Naive B cell (primary cell): ENCODE measurements around the gene RRAD. TPM values are rescaled to one million over a fixed set of nuclear protein-coding genes. Genes with fewer than 3 reads are reported as not detected.

Experiments used
- ATAC-seq, 2 donors: fragments of 150-1000 bp; cut with Tn5 transposase; 2 replicates each; pipeline ENCODE4 v1.10.0; 2021; ENCODE audit warnings: low read depth in 2 of 2, mild to moderate bottlenecking in 2 of 2, moderate library complexity in 2 of 2
- DNase-seq: peaks from one replicate; pipeline ENCODE4 v3.0.0; 2022
- H3K27ac Mint-ChIP-seq, 6 donors: one replicate each; pipeline ENCODE4 v1.8.0; 2020 to 2022; ENCODE audit warnings: mild to moderate bottlenecking in 6 of 6, mixed read lengths in 6 of 6, moderate library complexity in 5 of 6, inconsistent platforms in 2 of 6
- H3K27me3 Mint-ChIP-seq, 3 donors: one replicate each; pipeline ENCODE4 v1.8.0; 2021 to 2022; ENCODE audit warnings: mixed read lengths in 3 of 3, mild to moderate bottlenecking in 1 of 3
- H3K36me3 Mint-ChIP-seq, 2 donors: one replicate each; pipeline ENCODE4 v1.8.0; 2020 to 2022; ENCODE audit warnings: mixed read lengths in 2 of 2, inconsistent platforms in 1 of 2, mild to moderate bottlenecking in 1 of 2
- H3K4me1 Mint-ChIP-seq, 3 donors: one replicate each; pipeline ENCODE4 v1.8.0; 2020 to 2022; ENCODE audit warnings: mixed read lengths in 3 of 3, inconsistent platforms in 1 of 3, mild to moderate bottlenecking in 1 of 3, moderate library complexity in 1 of 3
- H3K4me3 Mint-ChIP-seq, 8 donors: one replicate each; pipeline ENCODE4 v1.8.0; 2020 to 2022; ENCODE audit warnings: mild to moderate bottlenecking in 8 of 8, mixed read lengths in 8 of 8, moderate library complexity in 8 of 8, inconsistent platforms in 2 of 8
- H3K9me3 Mint-ChIP-seq, 7 donors: one replicate each; pipeline ENCODE4 v1.8.0; 2020 to 2022; ENCODE audit warnings: mixed read lengths in 7 of 7, mild to moderate bottlenecking in 5 of 7, inconsistent platforms in 2 of 7, moderate library complexity in 1 of 7
- polyA plus RNA-seq, 6 donors: library from polyadenylated mRNA; unstranded; fragments of 300-500 nt; fragmentation: Illumina TruSeq; gene quantifications; one replicate each; pipeline ENCODE4 v1.2.3, GENCODE V29; 2021; ENCODE audit warnings: low read depth in 6 of 6

The RRAD gene
- polyA plus RNA-seq, 6 donors from 2014 or later, result 0.43 TPM; not detected in 5

DNA sequence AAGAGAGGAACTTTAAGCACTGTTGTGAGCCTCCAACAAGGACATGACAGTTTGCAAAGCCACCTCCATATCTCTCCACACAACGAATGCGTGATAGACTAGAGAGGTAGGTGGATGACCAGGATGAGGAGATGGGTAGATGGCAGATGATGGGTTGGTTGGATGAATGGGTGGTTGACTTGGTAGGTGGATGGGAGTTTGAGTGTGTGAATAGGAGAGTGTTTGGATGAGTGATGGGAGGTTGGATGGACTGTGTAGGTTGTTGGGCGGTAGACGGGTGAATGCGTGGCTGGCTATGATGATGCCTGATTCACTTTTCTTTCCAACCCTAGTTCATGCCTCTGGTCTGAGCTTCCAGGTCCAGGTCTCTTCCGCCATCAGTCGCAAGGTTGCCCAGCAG, 10.8 kb downstream of the RRAD start:
- ATAC-seq (no peak), DNase-seq (no peak)
- Mint-ChIP-seq H3K4me1 (no peaks in the 10 kb centered on the region), H3K27me3 (peaks cover 4 to 46% (median 25%) of the 10 kb centered on the region in 3 donors), H3K4me3 (no peak overlapping the region), H3K27ac (no peak overlapping the region), H3K36me3 (no peaks in the 10 kb centered on the region), H3K9me3 (no peaks in the 10 kb centered on the region)

DNA sequence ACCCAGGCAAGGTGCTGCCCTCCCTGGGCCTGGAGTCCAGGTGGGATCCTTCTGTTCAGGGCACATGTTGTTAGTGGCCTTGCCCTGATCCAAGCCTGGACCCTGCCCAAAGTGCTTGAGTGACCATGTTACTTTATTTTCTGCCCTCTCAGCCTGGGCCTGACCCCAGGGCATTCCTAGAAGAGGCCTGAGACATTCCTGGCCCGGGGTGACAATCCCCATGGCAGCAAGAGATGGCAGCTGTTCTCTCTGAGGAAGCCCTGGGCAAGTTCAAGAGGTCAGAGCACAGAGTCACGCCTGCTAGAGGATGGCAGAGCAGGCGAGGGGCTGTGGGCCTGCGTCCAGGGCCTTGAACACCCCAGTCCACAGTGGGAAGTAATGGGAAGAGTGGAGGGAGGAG, 11.6 kb downstream of the RRAD start:
- Mint-ChIP-seq H3K4me1 (no peaks in the 10 kb centered on the region), H3K36me3 (no peaks in the 10 kb centered on the region), H3K4me3 (peak overlapping the region in 1 of 8 donors; percentile 21), H3K27me3 (peaks cover 0 to 41% (median 20%) of the 10 kb centered on the region in 3 donors), H3K27ac (no peak overlapping the region), H3K9me3 (no peaks in the 10 kb centered on the region)
- DNase-seq (no peak), ATAC-seq (no peak)

DNA sequence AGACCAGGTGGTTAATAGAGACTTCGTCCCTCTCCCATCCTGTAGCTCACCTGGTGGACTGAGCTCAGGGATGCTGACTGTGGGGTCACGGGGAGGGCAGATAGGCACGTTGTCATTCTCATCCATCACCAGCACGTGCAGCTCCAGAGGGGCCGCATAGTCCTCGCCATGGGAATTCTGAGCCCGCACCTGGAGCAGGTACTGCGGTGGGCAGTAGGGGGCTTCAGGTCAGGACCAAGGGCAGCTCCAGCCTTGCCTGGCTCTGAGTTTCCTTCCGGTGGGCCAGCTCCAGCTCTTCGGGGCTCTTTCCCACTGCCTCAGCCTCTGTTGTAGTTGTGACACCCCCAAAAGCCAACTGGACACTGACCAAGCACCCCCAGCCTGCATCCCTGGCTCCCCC, 12.3 kb downstream of the RRAD start:
- Mint-ChIP-seq H3K4me1 (no peaks in the 10 kb centered on the region), H3K9me3 (no peaks in the 10 kb centered on the region), H3K27ac (no peak overlapping the region), H3K36me3 (no peaks in the 10 kb centered on the region), H3K27me3 (peaks cover 0 to 46% (median 27%) of the 10 kb centered on the region in 3 donors), H3K4me3 (no peak overlapping the region)
- ATAC-seq (no peak), DNase-seq (no peak)

DNA sequence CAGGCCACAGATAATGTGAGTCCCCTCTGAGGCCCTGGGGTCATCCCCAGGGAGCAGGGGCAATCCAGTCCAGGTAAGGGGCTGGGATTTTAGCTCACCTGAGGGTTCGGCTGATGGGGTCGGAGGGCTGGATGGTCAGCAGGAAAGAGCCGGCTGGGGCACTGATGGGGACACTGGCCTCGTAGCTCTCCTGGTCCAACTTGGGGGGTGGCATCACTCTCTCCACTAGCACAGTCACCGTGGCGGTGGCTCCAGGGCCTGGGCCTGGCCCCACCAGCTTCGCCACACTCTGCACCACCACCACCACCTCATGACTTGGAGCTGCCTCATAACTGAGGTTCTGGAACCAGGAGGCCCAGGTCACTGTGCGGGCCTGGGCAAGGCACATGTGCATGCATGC, 13.5 kb downstream of the RRAD start:
- peak overlapping the region in 1 of 6 donors; percentile 39 for H3K27ac Mint-ChIP-seq
- ATAC-seq, result no peak
- H3K9me3 Mint-ChIP-seq, result no peaks in the 10 kb centered on the region
- no peak overlapping the region for H3K4me3 Mint-ChIP-seq
- no peaks in the 10 kb centered on the region for H3K4me1 Mint-ChIP-seq
- no peaks in the 10 kb centered on the region for H3K36me3 Mint-ChIP-seq
- no peak for DNase-seq
- H3K27me3 Mint-ChIP-seq, result peaks cover 0 to 46% (median 28%) of the 10 kb centered on the region in 3 donors

DNA sequence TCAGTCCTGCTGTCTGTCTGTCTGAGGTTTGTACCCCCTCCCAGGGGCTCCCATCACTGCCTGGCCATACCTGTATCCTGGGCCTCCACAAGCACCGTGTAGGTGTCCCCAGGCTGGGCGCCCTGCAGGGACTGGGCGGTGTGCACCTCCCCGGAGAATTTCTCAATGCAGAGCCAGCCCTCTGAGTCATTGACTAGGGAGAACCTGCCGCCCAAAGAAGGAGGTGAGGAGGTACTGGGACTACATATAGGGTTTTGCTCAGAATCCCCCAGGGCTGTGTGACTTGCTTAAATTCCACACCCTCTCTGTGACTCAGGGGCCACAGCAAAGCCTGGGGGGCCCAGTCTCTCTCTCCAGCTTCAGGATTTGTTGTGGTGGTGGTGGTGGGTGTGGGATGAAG, 14.2 kb downstream of the RRAD start:
- H3K9me3 Mint-ChIP-seq, result peaks cover 0 to 1% (median 0%) of the 10 kb centered on the region in 7 donors
- H3K36me3 Mint-ChIP-seq, result no peaks in the 10 kb centered on the region
- ATAC-seq (no peak), DNase-seq (no peak)
- peaks cover 0 to 3% (median 0%) of the 10 kb centered on the region in 3 donors for H3K4me1 Mint-ChIP-seq
- no peak overlapping the region for H3K4me3 Mint-ChIP-seq
- no peak overlapping the region for H3K27ac Mint-ChIP-seq
- H3K27me3 Mint-ChIP-seq, result peaks cover 0 to 39% (median 28%) of the 10 kb centered on the region in 3 donors

DNA sequence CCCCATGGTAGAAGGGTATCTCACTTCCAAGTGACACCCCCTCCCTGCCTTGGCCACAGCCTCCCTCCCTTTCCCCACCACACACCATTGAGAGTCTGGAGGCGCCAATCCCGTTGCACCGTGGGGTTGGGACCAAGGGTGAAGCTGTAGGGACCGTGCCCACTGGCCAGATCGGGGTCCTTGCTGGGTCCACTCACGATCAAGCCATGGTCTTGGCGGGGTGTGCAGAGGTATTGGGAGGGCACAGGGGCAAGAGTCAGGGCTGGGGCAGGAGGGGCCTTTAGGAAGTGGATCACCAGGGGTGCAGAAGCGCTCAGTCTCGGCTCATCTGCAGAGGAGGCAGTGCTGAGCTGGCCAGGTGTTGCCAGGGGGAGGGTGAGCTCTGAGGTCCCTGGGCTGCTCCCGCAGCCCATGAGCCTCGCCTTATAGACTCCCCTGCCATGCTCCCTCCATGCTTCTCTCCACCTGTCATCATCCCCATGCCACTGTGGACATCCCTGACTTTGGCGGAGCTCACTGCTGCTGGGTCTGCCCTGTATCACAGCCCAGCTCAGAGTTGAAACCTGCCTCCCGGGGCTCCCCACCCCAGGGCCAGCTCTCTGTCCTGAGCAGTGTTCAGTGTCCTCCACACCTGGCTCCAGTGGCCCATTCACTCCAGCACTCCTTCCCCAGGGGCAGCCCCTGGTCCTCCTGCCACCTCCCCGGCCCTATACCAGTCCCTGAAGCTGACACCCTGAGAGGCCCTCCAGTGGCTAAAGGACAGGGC, 15.0 kb downstream of the RRAD start:
- no peak overlapping the region for H3K27ac Mint-ChIP-seq

DNA sequence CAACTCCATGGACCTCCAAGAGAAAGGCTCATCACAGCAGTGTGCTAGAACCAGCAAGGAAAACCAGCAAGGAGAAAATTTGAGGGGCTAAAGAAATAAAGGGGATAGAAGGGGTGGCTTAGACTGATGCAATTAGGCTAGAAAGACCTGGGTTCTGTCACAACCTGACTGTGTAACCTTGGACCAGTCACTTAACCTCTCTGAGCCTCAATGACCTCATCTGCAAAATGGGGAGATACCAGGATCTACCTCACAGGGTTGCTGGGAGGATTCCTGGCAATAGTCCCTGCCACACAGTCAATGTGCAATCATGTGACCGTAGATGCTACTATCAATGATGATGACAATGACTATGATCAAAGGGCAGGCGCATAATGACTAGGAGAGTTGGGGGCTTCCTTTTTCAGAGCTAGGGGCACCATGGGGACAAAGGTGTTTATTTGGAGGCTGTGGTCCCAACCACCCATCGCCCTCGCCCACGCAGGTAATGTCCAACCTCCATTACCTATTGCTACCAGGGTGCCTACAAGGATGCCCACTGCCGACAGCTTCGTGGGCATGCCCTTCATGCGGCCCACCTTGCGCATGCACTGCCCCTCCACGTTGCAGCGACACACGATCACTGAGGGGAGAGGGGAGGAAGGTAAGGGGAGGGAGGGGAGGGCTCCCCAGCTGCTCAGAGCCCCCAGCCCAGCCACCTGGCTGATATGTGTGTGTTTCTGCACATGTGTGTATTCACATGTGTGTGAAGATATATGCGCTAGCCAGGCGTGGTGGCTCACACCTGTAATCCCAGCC, 16.4 kb downstream of the RRAD start:
- Mint-ChIP-seq H3K36me3 (no peaks in the 10 kb centered on the region), H3K27ac (peak overlapping the region in 2 of 6 donors; percentile 29 to 33), H3K4me1 (peaks cover 0 to 6% (median 0%) of the 10 kb centered on the region in 3 donors), H3K9me3 (peaks cover 0 to 1% (median 0%) of the 10 kb centered on the region in 7 donors), H3K27me3 (peaks cover 0 to 25% (median 15%) of the 10 kb centered on the region in 3 donors), H3K4me3 (no peak overlapping the region)
- no peak for DNase-seq
- ATAC-seq, result no peak

More for the DNA sequence above, 15.0 kb downstream of the RRAD start:
- no peak for DNase-seq
- no peak for ATAC-seq
- no peak overlapping the region for H3K4me3 Mint-ChIP-seq
- H3K27me3 Mint-ChIP-seq, result peaks cover 0 to 35% (median 28%) of the 10 kb centered on the region in 3 donors
- H3K4me1 Mint-ChIP-seq, result peaks cover 0 to 6% (median 0%) of the 10 kb centered on the region in 3 donors
- H3K36me3 Mint-ChIP-seq, result no peaks in the 10 kb centered on the region
- H3K9me3 Mint-ChIP-seq, result peaks cover 0 to 1% (median 0%) of the 10 kb centered on the region in 7 donors

DNA sequence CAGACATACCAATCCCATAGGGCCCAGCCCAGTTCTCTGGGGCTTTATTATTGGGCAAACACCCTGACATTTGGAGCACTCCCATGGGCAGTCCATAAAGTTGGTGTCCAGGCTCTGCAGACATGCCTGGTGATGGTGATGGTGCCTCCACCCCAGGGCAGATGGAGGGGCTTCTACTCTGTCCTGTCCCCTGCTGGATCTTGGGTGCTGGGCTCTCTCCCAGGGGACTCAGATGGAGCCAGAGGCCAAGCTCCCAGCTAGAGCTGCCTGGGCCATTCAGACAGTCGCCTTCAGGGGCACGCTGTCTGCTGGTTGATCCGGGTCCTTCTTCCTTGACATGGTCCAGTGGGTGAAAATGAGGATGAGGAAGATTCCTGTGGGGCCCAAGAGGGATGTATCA, 17.2 kb downstream of the RRAD start:
- H3K27me3 Mint-ChIP-seq, result peaks cover 0 to 17% (median 10%) of the 10 kb centered on the region in 3 donors
- no peaks in the 10 kb centered on the region for H3K36me3 Mint-ChIP-seq
- H3K27ac Mint-ChIP-seq, result no peak overlapping the region
- no peak for DNase-seq
- H3K4me3 Mint-ChIP-seq, result no peak overlapping the region
- no peak for ATAC-seq
- peaks cover 0 to 1% (median 0%) of the 10 kb centered on the region in 7 donors for H3K9me3 Mint-ChIP-seq
- H3K4me1 Mint-ChIP-seq, result peaks cover 0 to 6% (median 0%) of the 10 kb centered on the region in 3 donors

DNA sequence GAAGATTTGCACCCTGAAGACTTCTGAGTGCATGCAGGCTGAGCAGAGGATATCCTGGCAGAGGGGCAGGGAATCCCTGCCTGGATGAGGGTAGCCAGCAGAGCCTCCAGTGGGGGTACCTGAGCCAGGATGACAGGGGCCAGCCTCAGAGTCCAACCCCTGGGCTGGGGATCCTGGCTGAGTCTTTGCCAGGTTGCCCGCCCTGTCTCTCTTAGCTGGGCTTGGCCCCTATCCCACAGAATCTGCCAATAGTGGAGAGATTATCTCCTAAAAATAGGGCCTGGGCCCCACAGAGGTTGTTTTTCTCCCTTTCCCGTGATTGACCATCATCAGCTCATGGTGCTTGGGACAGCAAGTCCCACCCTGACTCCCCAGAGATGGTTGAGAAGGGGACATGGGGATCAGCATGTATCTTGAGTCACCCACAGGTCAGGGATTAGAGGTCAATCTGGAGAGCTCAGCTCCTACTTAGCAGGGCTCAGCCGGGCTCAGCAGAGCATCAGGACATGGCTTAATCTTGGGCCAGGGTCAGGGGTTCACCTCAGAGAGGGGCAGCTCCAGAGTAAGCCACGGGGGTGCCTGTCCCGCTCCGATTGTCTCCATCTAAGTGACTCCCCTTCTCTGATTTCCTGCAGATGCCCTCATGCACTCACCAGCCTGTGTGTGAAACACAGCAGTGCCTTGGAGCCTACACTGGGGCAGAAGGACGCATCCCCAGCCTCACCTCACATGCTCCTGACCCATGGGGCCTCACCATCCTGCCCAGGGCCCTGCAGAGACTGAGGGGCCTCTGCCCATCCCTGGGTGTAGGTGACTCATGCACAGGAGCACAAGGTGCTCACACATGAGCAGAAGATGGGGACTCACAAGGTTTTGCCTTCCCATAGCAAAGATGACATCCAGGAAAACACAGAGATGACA, 18.2 kb downstream of the RRAD start:
- peaks cover 0 to 16% (median 10%) of the 10 kb centered on the region in 3 donors for H3K27me3 Mint-ChIP-seq
- DNase-seq (no peak), ATAC-seq (no peak)
- H3K27ac Mint-ChIP-seq, result no peak overlapping the region
- H3K4me1 Mint-ChIP-seq, result peaks cover 0 to 6% (median 0%) of the 10 kb centered on the region in 3 donors
- no peaks in the 10 kb centered on the region for H3K36me3 Mint-ChIP-seq
- peaks cover 0 to 1% (median 0%) of the 10 kb centered on the region in 7 donors for H3K9me3 Mint-ChIP-seq
- no peak overlapping the region for H3K4me3 Mint-ChIP-seq

DNA sequence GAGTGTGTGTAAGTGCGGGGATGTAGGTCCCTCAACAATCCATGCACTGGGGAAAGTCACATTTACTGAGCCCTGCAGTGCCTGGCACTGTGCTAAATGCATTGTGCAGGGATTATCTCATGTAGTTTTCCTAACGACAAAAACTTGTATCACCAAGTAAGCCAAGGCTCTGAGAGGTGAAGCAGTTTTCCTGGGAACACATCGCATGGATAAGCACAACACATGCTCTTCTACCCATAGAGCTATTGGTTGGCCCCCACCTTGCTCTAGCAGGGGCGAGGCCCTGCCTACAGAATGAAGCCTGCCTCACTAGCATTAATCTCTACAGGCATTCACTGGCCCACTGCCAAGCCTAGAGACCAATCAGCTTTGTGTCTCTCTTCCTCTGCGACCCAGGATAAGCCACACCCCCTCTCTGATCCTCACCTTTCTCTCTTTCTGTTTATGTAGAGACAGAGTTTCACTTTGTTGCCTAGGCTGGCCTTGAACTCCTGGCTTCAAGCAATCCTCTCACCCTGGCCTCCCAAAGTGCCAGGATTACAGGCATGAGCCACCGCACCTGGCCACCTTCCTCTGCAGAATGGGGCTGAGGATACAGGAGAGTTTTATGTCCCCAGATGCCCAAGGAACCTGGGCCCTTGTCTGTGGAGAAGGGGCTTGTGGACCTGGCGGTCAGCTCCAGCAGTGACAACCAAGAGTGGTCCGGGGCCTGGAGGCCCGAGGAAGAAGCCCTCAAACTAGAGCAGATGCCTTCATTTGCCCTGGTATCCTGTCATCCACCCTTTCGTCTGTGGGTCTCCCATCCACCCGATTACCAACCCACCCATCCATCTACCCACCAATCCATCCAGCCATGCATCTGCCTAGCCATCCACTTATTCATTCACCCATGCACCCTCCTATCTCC, 19.4 kb downstream of the RRAD start:
- H3K36me3 Mint-ChIP-seq, result no peaks in the 10 kb centered on the region
- no peak overlapping the region for H3K4me3 Mint-ChIP-seq
- ATAC-seq, result no peak
- H3K27me3 Mint-ChIP-seq, result peaks cover 0 to 10% (median 9%) of the 10 kb centered on the region in 3 donors
- H3K4me1 Mint-ChIP-seq, result peaks cover 0 to 6% (median 0%) of the 10 kb centered on the region in 3 donors
- peaks cover 0 to 1% (median 0%) of the 10 kb centered on the region in 7 donors for H3K9me3 Mint-ChIP-seq
- H3K27ac Mint-ChIP-seq, result no peak overlapping the region
- no peak for DNase-seq

DNA sequence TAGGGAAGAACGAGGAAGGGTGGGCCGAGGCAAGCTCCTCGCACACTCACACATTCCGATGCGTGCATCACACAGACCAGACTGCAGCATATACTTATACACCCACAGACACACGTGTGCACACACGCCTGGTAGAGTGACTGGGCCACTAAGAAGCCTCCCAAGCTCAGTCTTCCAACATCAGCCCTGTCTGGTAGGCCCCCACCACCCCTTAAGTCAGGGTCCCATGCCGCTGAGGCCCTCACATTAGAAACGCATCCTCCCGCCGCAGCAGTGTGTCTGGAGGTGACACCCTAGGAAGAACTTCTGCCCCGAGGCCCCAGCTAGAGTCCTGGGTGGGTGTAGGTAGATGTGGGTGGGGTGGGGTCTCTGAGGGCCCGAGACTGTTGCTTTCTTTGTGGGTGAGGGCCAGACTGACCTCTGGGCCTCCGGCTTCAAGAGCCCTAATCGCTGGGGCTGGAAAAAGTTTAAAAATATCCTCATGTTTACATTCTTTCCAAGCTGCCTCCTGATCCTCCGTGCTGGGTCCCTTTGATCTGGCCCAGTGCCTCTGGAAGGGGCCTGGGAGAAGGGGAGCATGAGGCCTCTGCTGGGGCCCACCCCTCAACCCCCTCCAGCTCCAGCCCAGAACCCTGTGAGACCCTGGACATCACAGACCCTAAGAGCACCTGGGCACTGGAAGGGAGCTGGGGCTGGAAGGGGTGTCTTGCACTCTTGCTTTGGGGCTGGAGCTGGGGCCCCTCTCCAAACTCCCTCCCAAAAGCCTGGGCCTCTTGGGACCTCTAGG, 20.3 kb downstream of the RRAD start:
- ATAC-seq (no peak), DNase-seq (no peak)
- peaks cover 0 to 12% (median 10%) of the 10 kb centered on the region in 3 donors for H3K27me3 Mint-ChIP-seq
- no peaks in the 10 kb centered on the region for H3K36me3 Mint-ChIP-seq
- H3K4me3 Mint-ChIP-seq, result no peak overlapping the region
- H3K27ac Mint-ChIP-seq, result no peak overlapping the region
- peaks cover 0 to 1% (median 0%) of the 10 kb centered on the region in 7 donors for H3K9me3 Mint-ChIP-seq
- peaks cover 0 to 6% (median 0%) of the 10 kb centered on the region in 3 donors for H3K4me1 Mint-ChIP-seq
